CD4-positive, alpha-beta T cell treated with Interferon gamma for 1 hour (primary cell): Measurements from ENCODE around the gene TRIM54.
A peak's percentile ranks its signal among the peaks of the same experiment; 100 is the strongest.
"Not testable (repeated sequence)": the region's sequence is repeated elsewhere in the genome, so short reads cannot be mapped to it uniquely, and the experiment has no call there.

Source experiments
- DNase-seq: peaks from one replicate; pipeline ENCODE4 v3.0.0-alpha.2; 2020

Gene TRIM54

GRCh38 chr2:27316655-27317412 lies 34.6 kb downstream of the TRIM54 start:
- DNase-seq, result no peak

GRCh38 chr2:27319839-27320238 lies 37.6 kb downstream of the TRIM54 start:
- not testable (repeated sequence) for DNase-seq

GRCh38 chr2:27320958-27321543 lies 38.8 kb downstream of the TRIM54 start:
- DNase-seq, result peak; percentile 12

GRCh38 chr2:27322301-27322765 lies 40.1 kb downstream of the TRIM54 start:
- DNase-seq, result no peak

GRCh38 chr2:27322766-27323595 lies 40.8 kb downstream of the TRIM54 start, which contains the start of gene MPV17:
Gene MPV17, minus strand, starts transcription at chr2:27323097. Its CDS starts 580 bp downstream, at chr2:27322517.
- peak; percentile 85 for DNase-seq

- no peak for DNase-seq
Measured at GRCh38 chr2:27323596-27324285, 41.5 kb downstream of the TRIM54 start.

- DNase-seq, result no peak
Measured at GRCh38 chr2:27324720-27325119, 42.5 kb downstream of the TRIM54 start.

GRCh38 chr2:27335311-27335710 lies 53.1 kb downstream of the TRIM54 start:
- DNase-seq, result no peak

- DNase-seq, result no peak
Measured at GRCh38 chr2:27336173-27336572, 53.9 kb downstream of the TRIM54 start.

- no peak for DNase-seq
Measured at GRCh38 chr2:27347641-27348040, 65.4 kb downstream of the TRIM54 start.

GRCh38 chr2:27350106-27350693 lies 68.0 kb downstream of the TRIM54 start:
- no peak for DNase-seq

GRCh38 chr2:27351802-27352598 lies 69.8 kb downstream of the TRIM54 start:
- no peak for DNase-seq

- not testable (repeated sequence) for DNase-seq
Measured at GRCh38 chr2:27353386-27353761, 71.1 kb downstream of the TRIM54 start.

- no peak for DNase-seq
Measured at GRCh38 chr2:27353762-27354596, 71.8 kb downstream of the TRIM54 start.

GRCh38 chr2:27354597-27354927 lies 72.3 kb downstream of the TRIM54 start:
- no peak for DNase-seq

- no peak for DNase-seq
Measured at GRCh38 chr2:27356056-27356381, 73.8 kb downstream of the TRIM54 start.

GRCh38 chr2:27356382-27357181 lies 74.4 kb downstream of the TRIM54 start, which contains the start of gene GTF3C2:
Gene GTF3C2, minus strand, starts transcription at chr2:27356764. Its CDS starts 13,210 bp downstream, at chr2:27343554.
- peak; percentile 92 for DNase-seq
